HUDEP-2 (cell line): ENCODE measurements around the gene ULK3.
"Not testable (repeated sequence)": the region's sequence is repeated elsewhere in the genome, so short reads cannot be mapped to it uniquely, and the experiment has no call there.

Experiments
- DNase-seq, 76 experiments: peaks; one replicate each; lab custom pipeline; 2025; ENCODE audit not compliant: unreplicated experiment in 76 of 76; lab: John Stamatoyannopoulos, UW

ULK3 gene

GRCh38 chr15:74842581-74843444 is at the start of gene ULK3:
Gene ULK3 (minus strand): TSS chr15:74843156. CDS start chr15:74843105, 51 bp downstream.
- peak in 74 of 76 experiments; percentile 25 to 93 (median 76) for DNase-seq

- peak in 1 of 76 experiments; percentile 5 for DNase-seq
Measured at GRCh38 chr15:74892313-74892712, 49.4 kb upstream of the ULK3 start.

- DNase-seq: no peak
Measured at GRCh38 chr15:74891469-74891868, 48.5 kb upstream of the ULK3 start.

- DNase-seq: peak in 23 of 76 experiments; percentile 6 to 53 (median 26)
Measured at GRCh38 chr15:74890665-74890960, 47.7 kb upstream of the ULK3 start.

GRCh38 chr15:74889883-74890664 is 47.1 kb upstream of the ULK3 start, which contains the start of gene MPI:
Gene MPI (plus strand): TSS chr15:74890042. CDS start chr15:74890074, 32 bp downstream.
- peak in 68 of 76 experiments; percentile 11 to 81 (median 59) for DNase-seq

- no peak for DNase-seq
Measured at GRCh38 chr15:74889390-74889882, 46.5 kb upstream of the ULK3 start.

GRCh38 chr15:74888716-74889115 is 45.8 kb upstream of the ULK3 start:
- DNase-seq: no peak

- not testable (repeated sequence) for DNase-seq
Measured at GRCh38 chr15:74887537-74888193, 44.7 kb upstream of the ULK3 start.

- DNase-seq: no peak
Measured at GRCh38 chr15:74885461-74885860, 42.5 kb upstream of the ULK3 start.

GRCh38 chr15:74884428-74885223 is 41.7 kb upstream of the ULK3 start:
- DNase-seq: no peak

- DNase-seq: no peak
Measured at GRCh38 chr15:74882528-74882927, 39.6 kb upstream of the ULK3 start.

- DNase-seq: no peak
Measured at GRCh38 chr15:74878273-74878672, 35.3 kb upstream of the ULK3 start.

GRCh38 chr15:74873756-74874424 is 30.9 kb upstream of the ULK3 start:
- DNase-seq: no peak

GRCh38 chr15:74873036-74873755 is 30.2 kb upstream of the ULK3 start, which contains the start of gene SCAMP2:
Gene SCAMP2 (minus strand): TSS chr15:74873365. CDS start chr15:74873255, 110 bp downstream.
- peak in 75 of 76 experiments; percentile 49 to 99 (median 85) for DNase-seq

GRCh38 chr15:74872702-74873035 is 29.7 kb upstream of the ULK3 start:
- DNase-seq: no peak

GRCh38 chr15:74870436-74871215 is 27.7 kb upstream of the ULK3 start:
- no peak for DNase-seq

GRCh38 chr15:74869726-74870407 is 26.9 kb upstream of the ULK3 start:
- DNase-seq: peak in 6 of 76 experiments; percentile 12 to 30 (median 21)

GRCh38 chr15:74869372-74869725 is 26.4 kb upstream of the ULK3 start:
- no peak for DNase-seq
